SK-N-SH (cell line): ENCODE data around the gene RNF146.

ENCODE experiments used
- CHD2 ChIP-seq: fragments of 150-350 bp; IDR thresholded peaks from 2 replicates; pipeline ENCODE4 v1.6.1; 2018; ENCODE audit warnings: low read length; ENCODE audit not compliant: partially characterized antibody
- CTCF ChIP-seq: fragments of 200-600 bp; sonication (generic); IDR thresholded peaks from 2 replicates; pipeline ENCODE4 v1.6.1; 2017; ENCODE audit warnings: antibody characterized with exemption, mild to moderate bottlenecking, moderate library complexity
- FOXM1 ChIP-seq: IDR thresholded peaks from 2 replicates; pipeline ENCODE4 v1.4.0; 2012; ENCODE audit warnings: low read depth, mild to moderate bottlenecking
- MXI1 ChIP-seq: IDR thresholded peaks from 2 replicates; pipeline ENCODE4 v1.6.1; 2012; ENCODE audit warnings: mild to moderate bottlenecking, low read depth, low read length, improper control_type of control experiment
- RAD21 ChIP-seq: IDR thresholded peaks from 2 replicates; pipeline ENCODE4 v1.6.1; 2012; ENCODE audit warnings: mild to moderate bottlenecking, low read length
- REST ChIP-seq: IDR thresholded peaks from 2 replicates; pipeline ENCODE4 v1.6.1; 2012; ENCODE audit warnings: mild to moderate bottlenecking, low read depth, low read length, moderate library complexity
- TCF12 ChIP-seq: IDR thresholded peaks from 2 replicates; pipeline ENCODE4 v1.4.0; 2012
- USF2 ChIP-seq: fragments of 150-350 bp; IDR thresholded peaks from 2 replicates; pipeline ENCODE4 v1.6.1; 2017; ENCODE audit warnings: antibody characterized with exemption, low read length, low read depth, borderline replicate concordance

- TF ChIP-seq CTCF (no peak), USF2 (no peak), TCF12 (no peak), FOXM1 (no peak), CHD2 (no peak), MXI1 (no peak), REST (no peak), RAD21 (no peak)
Observed at GRCh38 chr6:127222418-127222817, 44.2 kb upstream of the RNF146 start.
